SK-N-SH (cell line): Measurements from ENCODE around the gene CCDC6.

ENCODE experiments used
- CHD2 ChIP-seq: fragments of 150-350 bp; IDR thresholded peaks from 2 replicates; pipeline ENCODE4 v1.6.1; 2018; ENCODE audit warnings: low read length; ENCODE audit not compliant: partially characterized antibody
- CTCF ChIP-seq: fragments of 200-600 bp; sonication (generic); IDR thresholded peaks from 2 replicates; pipeline ENCODE4 v1.6.1; 2017; ENCODE audit warnings: antibody characterized with exemption, mild to moderate bottlenecking, moderate library complexity
- EP300 ChIP-seq, 2 experiments: IDR thresholded peaks; 2 replicates each; pipeline versions ENCODE4 v1.4.0 to v1.6.1; 2012; ENCODE audit warnings: borderline replicate concordance in 1 of 2, low read depth in 1 of 2, low read length in 1 of 2
- MAX ChIP-seq: IDR thresholded peaks from 2 replicates; pipeline ENCODE4 v1.4.0; 2012; ENCODE audit warnings: low read depth
- RXRA ChIP-seq: IDR thresholded peaks from 2 replicates; pipeline ENCODE4 v1.4.0; 2012; ENCODE audit warnings: low read depth, mild to moderate bottlenecking, borderline replicate concordance
- TEAD4 ChIP-seq: IDR thresholded peaks from 2 replicates; pipeline ENCODE4 v1.4.0; 2012; ENCODE audit warnings: mild to moderate bottlenecking, borderline replicate concordance; ENCODE audit not compliant: insufficient read depth

- TF ChIP-seq CHD2 (no peak), CTCF (no peak), EP300 (IDR thresholded peaks at IDR 0.05; ENCODE audit: borderline replicate concordance in 1 of 2, low read depth in 1 of 2, low read length in 1 of 2) (no peak), MAX (no peak), TEAD4 (no peak), RXRA (no peak)
Observed at GRCh38 chr10:59908808-59909143, 2.4 kb upstream of the CCDC6 start.
